Activated naive CD8-positive, alpha-beta T cell treated with anti-CD3 and anti-CD28 coated beads for 36 hours (primary cell): Measurements from ENCODE around the gene ASXL1. TPM values are rescaled to one million over a fixed set of nuclear protein-coding genes. Genes with fewer than 3 reads are reported as not detected.
"Not testable (repeated sequence)": the region's sequence is repeated elsewhere in the genome, so short reads cannot be mapped to it uniquely, and the experiment has no call there.

ENCODE experiments used
- DNase-seq: peaks from one replicate; pipeline ENCODE4 v3.0.0; 2021
- H3K27ac Mint-ChIP-seq: one replicate; pipeline ENCODE4 v1.8.0; 2022; ENCODE audit warnings: mild to moderate bottlenecking, moderate library complexity, mixed read lengths
- H3K27me3 Mint-ChIP-seq: one replicate; pipeline ENCODE4 v1.8.0; 2022; ENCODE audit warnings: mild to moderate bottlenecking, mixed read lengths
- H3K36me3 Mint-ChIP-seq: one replicate; pipeline ENCODE4 v1.8.0; 2021; ENCODE audit warnings: mild to moderate bottlenecking, mixed read lengths
- H3K4me1 Mint-ChIP-seq: one replicate; pipeline ENCODE4 v1.8.0; 2021; ENCODE audit warnings: mixed read lengths
- H3K4me3 Mint-ChIP-seq: one replicate; pipeline ENCODE4 v1.8.0; 2022; ENCODE audit warnings: mild to moderate bottlenecking, moderate library complexity, mixed read lengths
- H3K9me3 Mint-ChIP-seq: one replicate; pipeline ENCODE4 v1.8.0; 2022; ENCODE audit warnings: mixed read lengths
- total RNA-seq, 2 experiments: library from RNA; stranded (reverse); gene quantifications; one replicate each; pipeline ENCODE4 v1.2.3, GENCODE V29; 2021

Gene ASXL1
- total RNA-seq, 2 experiments from 2014 or later, result 97.5 to 100 TPM

GRCh38 chr20:32396646-32397160 lies 38.6 kb downstream of the ASXL1 start:
- Mint-ChIP-seq H3K27me3 (no peaks in the 10 kb centered on the region), H3K4me1 (peaks cover 21% of the 10 kb centered on the region), H3K27ac (no peak overlapping the region), H3K36me3 (peaks cover 66% of the 10 kb centered on the region), H3K9me3 (peaks cover 16% of the 10 kb centered on the region), H3K4me3 (no peak overlapping the region)
- DNase-seq, result no peak

DNA sequence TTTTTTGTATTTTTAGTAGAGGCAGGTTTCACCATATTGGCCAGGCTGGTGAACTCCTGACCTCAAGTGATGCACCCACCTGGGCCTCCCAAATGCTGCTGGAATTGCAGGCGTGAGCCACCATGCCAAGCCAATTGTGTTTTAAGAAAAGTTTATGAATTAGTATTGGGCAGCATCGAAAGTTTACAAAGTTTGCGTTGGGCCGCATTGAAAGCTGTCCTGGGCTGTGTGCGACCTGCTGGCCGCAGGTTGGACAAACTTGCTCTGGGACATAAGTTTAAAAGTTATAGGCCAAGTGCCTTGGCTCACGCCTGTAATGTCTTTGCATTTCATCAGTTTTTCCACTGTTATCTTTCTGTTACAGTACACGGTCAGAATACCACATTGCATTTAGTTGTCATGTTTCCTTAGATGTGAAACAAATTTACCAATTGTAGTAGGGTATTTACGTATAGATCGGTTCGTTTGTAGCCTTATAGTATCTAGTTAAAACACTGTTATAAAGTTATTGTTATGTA lies 39.5 kb downstream of the ASXL1 start:
- H3K36me3 Mint-ChIP-seq, result peaks cover 70% of the 10 kb centered on the region
- DNase-seq, result no peak
- H3K27me3 Mint-ChIP-seq, result no peaks in the 10 kb centered on the region
- H3K9me3 Mint-ChIP-seq, result peaks cover 16% of the 10 kb centered on the region
- H3K4me3 Mint-ChIP-seq, result no peak overlapping the region
- H3K4me1 Mint-ChIP-seq, result peaks cover 20% of the 10 kb centered on the region
- H3K27ac Mint-ChIP-seq, result peak overlapping the region; percentile 67

- Mint-ChIP-seq H3K27ac (no peak overlapping the region), H3K9me3 (peaks cover 8% of the 10 kb centered on the region), H3K4me3 (no peak overlapping the region), H3K4me1 (peaks cover 27% of the 10 kb centered on the region), H3K27me3 (no peaks in the 10 kb centered on the region), H3K36me3 (peaks cover 48% of the 10 kb centered on the region)
- DNase-seq, result no peak
These were observed 42.3 kb downstream of the ASXL1 start for GRCh38 chr20:32400476-32400875.

DNA sequence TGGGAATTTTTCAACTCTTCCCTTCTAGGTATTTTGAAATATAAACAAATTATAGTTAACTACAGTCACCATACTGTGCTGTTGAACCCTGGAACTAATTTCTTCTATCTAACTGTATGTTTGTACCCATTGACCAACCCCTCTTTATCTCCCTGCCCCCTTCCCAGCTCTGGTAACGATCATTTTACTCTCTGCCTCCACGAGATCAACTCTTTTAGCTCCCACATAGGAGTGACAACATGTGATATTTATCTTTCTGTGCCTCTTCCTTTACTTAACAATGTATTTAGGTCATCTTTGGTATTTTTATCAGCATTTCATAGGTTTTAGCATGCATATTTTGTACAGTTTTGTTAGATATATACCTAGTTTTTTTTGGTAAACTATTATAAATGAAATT lies 45.9 kb downstream of the ASXL1 start:
- Mint-ChIP-seq H3K27ac (no peak overlapping the region), H3K27me3 (no peaks in the 10 kb centered on the region), H3K4me3 (no peak overlapping the region), H3K4me1 (peaks cover 50% of the 10 kb centered on the region), H3K36me3 (peaks cover 49% of the 10 kb centered on the region), H3K9me3 (no peaks in the 10 kb centered on the region)
- no peak for DNase-seq

DNA sequence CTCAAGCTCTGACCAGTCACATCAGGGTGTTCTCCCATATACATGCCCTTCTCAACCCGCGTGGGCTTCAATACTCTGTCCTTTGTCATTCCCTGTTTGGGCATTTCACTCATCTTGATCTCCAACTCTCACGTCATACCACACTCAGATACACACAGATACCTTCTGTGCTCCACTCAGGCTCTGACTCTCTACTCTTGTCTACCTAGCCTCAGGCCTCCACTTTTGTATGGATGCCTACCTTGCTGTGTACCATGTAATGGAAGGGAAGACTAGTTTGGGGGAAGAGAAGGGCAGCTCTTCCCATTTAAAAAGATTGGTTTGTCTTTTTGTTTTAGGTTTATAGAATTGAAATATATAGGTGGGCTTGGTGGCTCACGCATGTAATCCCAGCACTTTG lies 48.6 kb downstream of the ASXL1 start:
- no peaks in the 10 kb centered on the region for H3K27me3 Mint-ChIP-seq
- DNase-seq, result no peak
- H3K36me3 Mint-ChIP-seq, result peaks cover 39% of the 10 kb centered on the region
- H3K9me3 Mint-ChIP-seq, result no peaks in the 10 kb centered on the region
- peak overlapping the region; percentile 85 for H3K27ac Mint-ChIP-seq
- H3K4me1 Mint-ChIP-seq, result peaks cover 48% of the 10 kb centered on the region
- peak overlapping the region; percentile 74 for H3K4me3 Mint-ChIP-seq

DNA sequence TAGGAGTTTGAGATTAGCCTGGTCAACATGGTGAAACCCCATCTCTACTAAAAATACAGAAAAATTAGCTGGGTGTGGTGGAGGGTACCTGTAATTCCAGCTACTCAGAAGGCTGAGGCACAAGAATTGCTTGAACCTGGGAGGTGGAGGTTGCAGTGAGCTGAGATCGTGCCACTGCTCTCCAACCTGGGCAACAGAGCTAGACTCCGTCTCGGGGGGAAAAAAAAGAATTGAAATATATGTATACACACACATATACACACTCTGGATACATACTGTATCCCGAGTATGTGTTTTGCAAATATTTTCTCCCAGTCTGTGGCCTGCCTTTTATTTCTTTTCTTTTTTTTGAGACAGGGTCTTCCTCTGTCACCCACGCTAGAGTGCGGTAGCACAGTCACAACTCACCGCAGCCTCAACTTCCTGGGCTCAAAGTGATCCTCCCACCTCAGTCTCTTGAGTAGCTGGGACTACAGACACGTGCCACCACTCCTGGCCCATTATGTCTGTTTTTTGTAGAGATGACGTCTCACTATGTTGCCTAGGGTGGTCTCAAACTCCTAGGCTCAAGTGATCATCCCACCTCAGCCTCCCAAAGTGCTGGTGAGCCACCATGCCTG lies 49.1 kb downstream of the ASXL1 start:
- peak; percentile 65 for DNase-seq
- not testable (repeated sequence) for H3K27me3 Mint-ChIP-seq, H3K9me3 Mint-ChIP-seq
- peak overlapping the region; percentile 85 for H3K27ac Mint-ChIP-seq
- peak overlapping the region; percentile 74 for H3K4me3 Mint-ChIP-seq
- peaks cover 53% of the 10 kb centered on the region for H3K4me1 Mint-ChIP-seq
- H3K36me3 Mint-ChIP-seq, result peaks cover 41% of the 10 kb centered on the region

GRCh38 chr20:32411955-32412706 lies 54.0 kb downstream of the ASXL1 start:
- no peak overlapping the region for H3K4me3 Mint-ChIP-seq
- H3K27me3 Mint-ChIP-seq, result no peaks in the 10 kb centered on the region
- peaks cover 48% of the 10 kb centered on the region for H3K36me3 Mint-ChIP-seq
- no peak for DNase-seq
- H3K27ac Mint-ChIP-seq, result no peak overlapping the region
- H3K4me1 Mint-ChIP-seq, result peaks cover 61% of the 10 kb centered on the region
- no peaks in the 10 kb centered on the region for H3K9me3 Mint-ChIP-seq

- no peak for DNase-seq
- no peaks in the 10 kb centered on the region for H3K9me3 Mint-ChIP-seq
- H3K4me3 Mint-ChIP-seq, result no peak overlapping the region
- H3K27me3 Mint-ChIP-seq, result no peaks in the 10 kb centered on the region
- no peak overlapping the region for H3K27ac Mint-ChIP-seq
- H3K36me3 Mint-ChIP-seq, result peaks cover 37% of the 10 kb centered on the region
- H3K4me1 Mint-ChIP-seq, result peaks cover 61% of the 10 kb centered on the region
These were observed 57.4 kb downstream of the ASXL1 start for GRCh38 chr20:32415494-32415893.

GRCh38 chr20:32416206-32416605 lies 58.1 kb downstream of the ASXL1 start:
- DNase-seq, result no peak
- no peaks in the 10 kb centered on the region for H3K27me3 Mint-ChIP-seq
- no peak overlapping the region for H3K27ac Mint-ChIP-seq
- peaks cover 62% of the 10 kb centered on the region for H3K4me1 Mint-ChIP-seq
- no peak overlapping the region for H3K4me3 Mint-ChIP-seq
- H3K36me3 Mint-ChIP-seq, result peaks cover 37% of the 10 kb centered on the region
- H3K9me3 Mint-ChIP-seq, result no peaks in the 10 kb centered on the region

DNA sequence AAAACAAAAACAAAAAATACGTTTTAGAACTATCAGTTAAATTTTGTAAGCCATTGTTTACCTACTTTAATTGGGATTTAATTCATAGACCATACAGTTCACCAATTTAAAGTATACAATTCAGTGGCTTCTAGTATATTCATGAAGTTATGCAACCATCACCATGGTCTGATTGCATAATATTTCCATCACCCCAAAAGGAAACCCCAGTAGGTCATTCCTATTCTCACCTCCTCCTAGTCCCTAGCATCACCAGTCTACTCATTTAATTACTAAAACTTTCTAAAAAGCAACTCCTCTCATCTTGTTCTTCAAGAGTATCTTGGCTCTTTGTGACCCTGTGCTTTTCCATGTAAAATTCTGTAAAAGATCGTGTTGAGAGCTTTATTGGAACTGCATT lies 60.2 kb downstream of the ASXL1 start:
- peaks cover 1% of the 10 kb centered on the region for H3K9me3 Mint-ChIP-seq
- DNase-seq, result no peak
- H3K27ac Mint-ChIP-seq, result peak overlapping the region; percentile 23
- peaks cover 28% of the 10 kb centered on the region for H3K36me3 Mint-ChIP-seq
- H3K27me3 Mint-ChIP-seq, result no peaks in the 10 kb centered on the region
- H3K4me3 Mint-ChIP-seq, result no peak overlapping the region
- peaks cover 50% of the 10 kb centered on the region for H3K4me1 Mint-ChIP-seq

- H3K27ac Mint-ChIP-seq, result no peak overlapping the region
These were observed 63.2 kb downstream of the ASXL1 start for GRCh38 chr20:32421290-32421689.

GRCh38 chr20:32427996-32428395 lies 69.9 kb downstream of the ASXL1 start:
- H3K4me1 Mint-ChIP-seq, result peaks cover 3% of the 10 kb centered on the region
- DNase-seq, result no peak
- H3K4me3 Mint-ChIP-seq, result no peak overlapping the region
- H3K9me3 Mint-ChIP-seq, result no peaks in the 10 kb centered on the region
- H3K36me3 Mint-ChIP-seq, result peaks cover 32% of the 10 kb centered on the region
- no peaks in the 10 kb centered on the region for H3K27me3 Mint-ChIP-seq
- peak overlapping the region; percentile 2 for H3K27ac Mint-ChIP-seq

More at GRCh38 chr20:32421290-32421689, 63.2 kb downstream of the ASXL1 start:
- no peaks in the 10 kb centered on the region for H3K27me3 Mint-ChIP-seq
- H3K4me3 Mint-ChIP-seq, result no peak overlapping the region
- H3K9me3 Mint-ChIP-seq, result peaks cover 1% of the 10 kb centered on the region
- no peak for DNase-seq
- H3K4me1 Mint-ChIP-seq, result peaks cover 32% of the 10 kb centered on the region
- peaks cover 29% of the 10 kb centered on the region for H3K36me3 Mint-ChIP-seq

- Mint-ChIP-seq H3K27ac (no peak overlapping the region), H3K4me1 (peaks cover 3% of the 10 kb centered on the region), H3K36me3 (peaks cover 44% of the 10 kb centered on the region), H3K27me3 (no peaks in the 10 kb centered on the region), H3K9me3 (no peaks in the 10 kb centered on the region), H3K4me3 (no peak overlapping the region)
- DNase-seq, result no peak
These were observed 71.2 kb downstream of the ASXL1 start for GRCh38 chr20:32429343-32429742.

GRCh38 chr20:32429745-32430360 lies 71.7 kb downstream of the ASXL1 start:
- Mint-ChIP-seq H3K36me3 (peaks cover 43% of the 10 kb centered on the region), H3K27ac (no peak overlapping the region)

DNA sequence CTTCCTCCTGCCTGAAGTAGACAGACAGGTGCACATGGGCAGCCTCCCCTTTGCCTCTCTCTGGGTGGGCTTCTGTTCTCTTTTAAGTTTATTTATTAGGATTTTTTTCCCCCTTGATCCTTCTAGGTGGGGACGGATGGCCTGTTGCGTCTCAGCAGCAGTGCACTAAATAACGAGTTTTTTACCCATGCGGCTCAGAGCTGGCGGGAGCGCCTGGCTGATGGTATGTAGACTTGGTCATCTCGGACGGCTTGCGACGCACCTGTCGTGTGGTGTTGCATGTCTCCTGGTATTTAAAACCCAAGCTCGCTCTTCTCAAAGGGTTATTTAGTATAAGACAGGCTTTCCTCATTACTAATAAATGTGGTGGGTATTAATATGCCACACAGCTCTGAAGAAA lies 73.3 kb downstream of the ASXL1 start:
- Mint-ChIP-seq H3K4me1 (no peaks in the 10 kb centered on the region), H3K9me3 (no peaks in the 10 kb centered on the region), H3K36me3 (peaks cover 34% of the 10 kb centered on the region), H3K27me3 (no peaks in the 10 kb centered on the region), H3K27ac (no peak overlapping the region), H3K4me3 (no peak overlapping the region)
- no peak for DNase-seq

More at GRCh38 chr20:32429745-32430360, 71.7 kb downstream of the ASXL1 start:
- no peak overlapping the region for H3K4me3 Mint-ChIP-seq
- H3K9me3 Mint-ChIP-seq, result no peaks in the 10 kb centered on the region
- peaks cover 3% of the 10 kb centered on the region for H3K4me1 Mint-ChIP-seq
- H3K27me3 Mint-ChIP-seq, result no peaks in the 10 kb centered on the region
- no peak for DNase-seq
